Epithelial cell of proximal tubule (primary cell): ENCODE data around the gene DAPK3. TPM values are rescaled to one million over a fixed set of nuclear protein-coding genes. Genes with fewer than 3 reads are reported as not detected.
"Not testable (repeated sequence)": the region's sequence is repeated elsewhere in the genome, so short reads cannot be mapped to it uniquely, and the experiment has no call there.

Experiments used
- DNase-seq: peaks from one replicate; pipeline ENCODE4 v3.0.0-alpha.2; 2011; ENCODE audit warnings: low read depth
- H3K4me3 ChIP-seq: 2 replicates; pipeline ENCODE4 v1.5.1; 2011; ENCODE audit warnings: low read depth, mild to moderate bottlenecking, low read length
- total RNA-seq: library from RNA; depleted of rRNA; stranded (reverse); fragments of >200 nt; gene quantifications from 2 replicates; pipeline ENCODE4 v1.2.3, GENCODE V29; 2015
- TF ChIP-seq, protein P1 (sequence below): conservative IDR thresholded peaks from 2 replicates; pipeline ENCODE4 v1.5.1; 2012; ENCODE audit warnings: low read depth, mild to moderate bottlenecking, low read length

Gene DAPK3
- total RNA-seq, 1 donor from 2014 or later, result 112 TPM

DNA sequence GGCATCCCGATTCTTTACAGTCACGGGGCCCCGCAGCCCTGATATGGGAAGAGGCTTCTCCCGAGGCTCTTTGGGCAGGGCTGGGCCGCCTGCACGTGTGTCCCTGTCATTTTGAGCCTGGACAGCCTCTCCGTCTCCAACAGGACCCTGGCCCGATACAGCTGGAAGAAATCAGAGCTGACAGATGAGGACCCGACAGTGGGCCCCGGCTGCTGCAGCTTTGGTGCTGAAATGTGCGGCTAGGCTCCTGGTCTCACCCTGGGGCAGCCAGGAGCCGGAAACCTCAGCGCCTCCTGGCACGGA, 39.9 kb upstream of the DAPK3 start:
- TF ChIP-seq, protein P1, sequence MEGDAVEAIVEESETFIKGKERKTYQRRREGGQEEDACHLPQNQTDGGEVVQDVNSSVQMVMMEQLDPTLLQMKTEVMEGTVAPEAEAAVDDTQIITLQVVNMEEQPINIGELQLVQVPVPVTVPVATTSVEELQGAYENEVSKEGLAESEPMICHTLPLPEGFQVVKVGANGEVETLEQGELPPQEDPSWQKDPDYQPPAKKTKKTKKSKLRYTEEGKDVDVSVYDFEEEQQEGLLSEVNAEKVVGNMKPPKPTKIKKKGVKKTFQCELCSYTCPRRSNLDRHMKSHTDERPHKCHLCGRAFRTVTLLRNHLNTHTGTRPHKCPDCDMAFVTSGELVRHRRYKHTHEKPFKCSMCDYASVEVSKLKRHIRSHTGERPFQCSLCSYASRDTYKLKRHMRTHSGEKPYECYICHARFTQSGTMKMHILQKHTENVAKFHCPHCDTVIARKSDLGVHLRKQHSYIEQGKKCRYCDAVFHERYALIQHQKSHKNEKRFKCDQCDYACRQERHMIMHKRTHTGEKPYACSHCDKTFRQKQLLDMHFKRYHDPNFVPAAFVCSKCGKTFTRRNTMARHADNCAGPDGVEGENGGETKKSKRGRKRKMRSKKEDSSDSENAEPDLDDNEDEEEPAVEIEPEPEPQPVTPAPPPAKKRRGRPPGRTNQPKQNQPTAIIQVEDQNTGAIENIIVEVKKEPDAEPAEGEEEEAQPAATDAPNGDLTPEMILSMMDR, result no peak
- no peak overlapping the region for H3K4me3 ChIP-seq

DNA sequence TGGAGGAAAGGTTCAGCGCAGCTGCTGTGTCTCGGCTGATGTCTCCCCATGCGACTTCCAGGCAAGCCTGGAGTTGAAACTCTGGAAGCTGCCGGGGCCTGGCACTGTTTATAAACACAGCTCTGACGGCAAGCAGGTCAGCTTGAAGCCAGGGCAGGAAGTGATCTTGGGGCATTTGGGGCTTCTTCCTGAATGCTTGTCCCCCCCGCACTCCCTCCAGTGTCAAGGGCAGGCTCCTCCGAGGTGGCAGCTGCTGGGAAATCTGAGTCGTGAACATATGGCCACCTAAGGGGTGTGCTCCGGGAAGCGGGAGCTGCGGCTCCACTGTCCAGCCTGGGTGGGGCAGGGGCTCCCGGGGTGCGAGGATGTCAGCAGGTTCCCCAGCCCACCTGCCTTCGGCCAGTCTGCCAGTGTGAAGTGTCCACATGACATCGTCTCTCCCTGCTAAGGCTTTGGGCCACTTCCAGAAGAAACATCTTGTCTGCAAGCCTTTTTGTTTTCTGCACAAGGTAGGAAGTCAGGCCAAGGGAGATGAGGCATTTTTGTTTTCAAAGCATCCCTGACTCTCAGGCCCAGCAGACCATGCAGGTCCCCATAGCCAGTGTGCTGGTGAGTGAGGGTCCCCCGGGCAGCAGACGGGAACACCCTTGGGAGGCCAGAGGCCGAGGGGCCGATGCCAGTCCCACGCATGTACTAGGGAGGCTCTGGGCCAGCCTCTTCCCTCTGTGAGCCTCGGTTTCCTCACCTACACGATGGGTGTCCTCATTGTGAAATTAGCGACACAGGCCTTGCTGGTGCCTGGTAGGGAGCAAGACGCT, 39.3 kb upstream of the DAPK3 start:
- H3K4me3 ChIP-seq, result no peak overlapping the region
- no peak for DNase-seq
- TF ChIP-seq, protein P1, result no peak

More for the DNA sequence above, 39.9 kb upstream of the DAPK3 start:
- no peak for DNase-seq

DNA sequence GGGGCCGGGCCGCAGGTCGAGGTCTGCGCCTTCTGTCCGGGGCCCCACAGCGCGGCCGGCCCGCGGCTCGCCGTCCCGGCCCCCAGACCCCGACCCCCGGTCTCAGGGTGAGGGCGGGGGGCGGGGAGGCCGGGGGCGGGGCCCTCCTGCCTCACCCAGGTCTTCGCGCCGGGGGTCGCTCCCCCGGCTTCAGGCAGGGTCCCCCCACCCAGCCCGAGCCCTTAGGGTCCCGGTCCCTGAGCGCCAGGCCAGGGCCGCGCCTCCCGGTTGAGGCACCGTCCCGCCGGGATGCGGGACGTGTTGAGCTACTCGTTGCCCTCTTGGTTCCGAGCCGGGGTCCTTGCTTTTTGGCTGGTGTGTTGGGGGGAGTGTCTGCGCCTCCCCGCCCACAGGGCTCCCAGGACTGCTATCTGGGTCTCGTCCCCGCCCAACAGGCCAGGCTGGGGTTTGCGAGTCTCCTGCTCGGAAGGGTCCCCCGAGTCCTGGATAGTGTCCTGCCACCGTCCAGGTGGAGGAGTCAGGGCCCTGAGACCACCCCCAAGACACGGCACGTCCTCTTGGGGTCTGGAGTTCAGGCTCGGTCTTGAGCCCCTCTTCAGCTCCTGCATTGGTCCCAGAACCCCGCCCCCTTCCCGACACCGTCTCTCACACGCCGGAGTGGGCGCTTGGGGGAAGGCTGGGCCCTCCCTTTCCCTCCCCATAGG, 37.1 kb upstream of the DAPK3 start:
- DNase-seq, result no peak

DNA sequence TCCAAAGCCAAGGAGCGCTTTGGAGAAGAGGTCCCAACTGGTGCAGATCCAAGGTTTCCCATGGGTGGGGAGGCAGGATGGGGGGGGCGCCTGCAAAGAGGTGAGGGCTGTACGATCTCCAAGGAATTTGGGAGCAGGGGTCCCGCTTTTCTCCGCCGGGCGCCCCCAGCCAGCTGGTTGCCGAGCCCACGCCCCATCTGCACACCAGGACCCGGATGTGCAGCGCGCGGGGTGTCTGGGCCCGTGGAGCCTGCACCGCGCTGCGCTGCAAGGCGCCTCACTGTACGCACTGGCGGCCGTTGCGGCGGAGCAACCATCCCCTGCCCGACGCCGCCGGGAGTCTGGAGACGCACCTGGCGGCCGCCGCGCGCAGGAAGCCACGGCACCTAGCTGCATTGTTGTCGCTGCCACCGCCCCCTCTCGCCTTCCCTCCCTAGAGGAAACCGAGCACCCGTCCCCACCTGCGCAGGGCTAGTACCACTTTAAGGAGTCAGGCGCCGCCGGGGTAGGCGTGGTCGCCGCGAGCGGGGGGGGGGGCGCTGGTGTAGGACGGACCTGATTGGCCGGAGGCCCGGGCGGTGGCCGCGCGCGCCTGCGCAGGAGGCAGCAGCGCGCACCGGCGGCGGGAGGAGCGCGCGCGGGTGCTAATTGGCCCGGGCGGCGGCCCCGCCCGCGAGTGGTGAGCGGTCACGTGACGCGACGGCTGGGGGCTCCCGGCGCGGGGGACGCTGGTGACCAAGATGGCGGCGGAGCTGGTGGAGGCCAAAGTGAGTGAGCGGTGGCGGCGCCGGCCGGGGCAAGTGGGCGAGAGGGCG, 36.3 kb upstream of the DAPK3 start, which contains the start of gene PIAS4:
TSS of gene PIAS4 (plus strand) at position 716 of the 815 bp plus-strand sequence. CDS start at position 741, 25 bp downstream.
- TF ChIP-seq, protein P1, result no peak
- H3K4me3 ChIP-seq, result peak within 1 kb of the TSS; percentile 82
- no peak for DNase-seq

More for the DNA sequence above, 37.1 kb upstream of the DAPK3 start:
- peak overlapping the region; percentile 82 for H3K4me3 ChIP-seq
- TF ChIP-seq, protein P1, result no peak

DNA sequence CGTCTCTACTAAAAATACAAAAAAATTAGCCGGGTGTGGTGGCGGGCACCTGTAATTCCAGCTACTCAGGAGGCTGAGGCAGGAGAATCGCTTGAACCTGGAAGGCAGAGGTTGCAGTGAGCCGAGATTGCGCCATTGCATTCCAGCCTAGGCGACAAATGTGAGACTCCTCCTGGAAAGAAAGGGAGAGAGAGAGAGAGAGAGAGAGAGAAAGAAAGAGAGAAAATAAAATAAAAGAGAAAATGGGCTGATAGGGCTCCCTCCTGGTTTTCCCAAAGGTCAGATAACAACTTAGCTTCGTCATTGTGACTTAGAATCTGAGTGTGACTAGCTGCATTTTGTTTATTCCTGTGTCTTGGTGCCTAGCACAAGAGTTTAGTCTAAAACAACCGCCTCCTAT, 34.5 kb upstream of the DAPK3 start:
- not testable (repeated sequence) for DNase-seq, H3K4me3 ChIP-seq

DNA sequence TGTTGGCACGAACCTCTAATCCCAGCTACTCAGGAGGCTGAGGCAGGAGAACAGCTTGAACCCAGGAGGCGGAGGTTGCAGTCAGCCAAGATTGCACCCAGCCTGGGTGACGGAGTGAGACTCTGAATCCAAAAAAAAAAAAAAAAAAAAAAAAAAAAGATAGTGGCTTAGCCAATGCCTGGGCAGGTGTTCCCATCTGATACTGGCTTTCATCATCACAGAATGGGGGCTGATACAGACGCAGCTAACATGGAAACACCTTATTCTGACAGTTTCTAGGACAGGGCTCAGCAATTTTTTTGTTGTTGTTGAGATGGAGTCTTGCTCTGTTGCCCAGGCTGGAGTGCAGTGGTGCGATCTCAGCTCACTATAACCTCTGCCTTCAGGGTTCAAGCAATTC, 29.9 kb upstream of the DAPK3 start:
- not testable (repeated sequence) for DNase-seq, H3K4me3 ChIP-seq

DNA sequence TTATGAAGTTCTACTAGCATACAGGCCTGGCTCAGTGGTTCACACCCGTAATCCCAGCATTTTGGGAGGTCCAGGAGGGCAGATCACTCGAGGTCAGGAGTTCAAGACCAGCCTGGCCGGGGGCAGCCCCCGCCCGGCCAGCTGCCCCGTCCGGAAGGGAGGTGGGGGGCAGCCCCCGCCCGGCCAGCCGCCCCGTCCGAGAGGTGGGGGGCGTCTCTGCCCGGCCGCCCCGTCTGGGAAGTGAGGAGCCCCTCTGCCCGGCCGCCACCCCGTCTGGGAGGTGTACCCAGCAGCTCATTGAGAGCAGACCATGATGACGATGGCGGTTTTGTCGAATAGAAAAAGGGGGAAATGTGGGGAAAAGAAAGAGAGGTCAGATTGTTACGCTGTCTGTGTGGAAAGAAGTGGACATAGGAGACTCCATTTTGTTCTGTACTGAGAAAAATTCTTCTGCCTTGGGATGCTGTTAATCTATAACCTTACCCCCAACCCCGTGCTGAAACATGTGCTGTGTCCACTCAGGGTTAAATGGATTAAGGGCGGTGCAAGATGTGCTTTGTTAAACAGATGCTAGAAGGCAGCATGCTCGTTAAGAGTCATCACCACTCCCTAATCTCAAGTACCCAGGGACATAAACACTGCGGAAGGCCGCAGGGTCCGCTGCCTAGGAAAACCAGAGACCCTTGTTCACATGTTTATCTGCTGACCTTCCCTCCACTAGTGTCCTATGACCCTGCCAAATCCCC, 27.9 kb upstream of the DAPK3 start:
- H3K4me3 ChIP-seq, DNase-seq: not testable (repeated sequence)

DNA sequence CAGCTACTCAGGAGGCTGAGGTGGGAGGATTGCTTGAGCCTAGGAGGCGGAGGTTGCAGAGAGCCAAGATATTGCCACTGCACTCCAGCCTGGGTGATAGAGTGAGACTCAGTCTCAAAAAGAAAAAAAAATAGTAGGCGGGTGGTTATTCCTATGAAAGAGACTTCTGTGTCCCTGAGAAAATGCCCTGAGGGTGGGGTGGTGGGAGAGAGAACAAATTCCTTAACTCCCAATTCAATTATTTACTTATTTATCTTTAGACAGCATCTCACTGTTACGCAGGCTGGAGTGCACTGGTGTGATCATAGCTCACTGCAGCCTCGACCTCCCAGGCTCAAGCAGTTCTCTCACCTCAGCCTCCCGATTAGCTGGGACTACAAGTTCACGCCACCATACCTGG, 24.7 kb upstream of the DAPK3 start:
- H3K4me3 ChIP-seq, result no peak overlapping the region
- TF ChIP-seq, protein P1, result no peak
- no peak for DNase-seq
